CD4-positive, alpha-beta T cell (primary cell): ENCODE results near the gene MYO3B. TPM values are rescaled to one million over a fixed set of nuclear protein-coding genes. Genes with fewer than 3 reads are reported as not detected.
A peak's percentile ranks its signal among the peaks of the same experiment; 100 is the strongest.

Experiments used
- ATAC-seq: fragments of 200-7000 bp; cut with Tn5 transposase; one replicate; pipeline ENCODE4 v1.10.0; 2022; ENCODE audit warnings: mild to moderate bottlenecking; ENCODE audit not compliant: poor library complexity
- CTCF ChIA-PET: fragments of 350-600 bp; sonication (Branson Sonifier 250); formaldehyde crosslinking; loops from one replicate; lab custom pipeline; 2021; ENCODE audit warnings: antibody characterized with exemption, inconsistent platforms; lab: Charles Lee
- POLR2A ChIA-PET: fragments of 350-600 bp; sonication (Branson Sonifier 250); formaldehyde crosslinking; loops from one replicate; lab custom pipeline; 2021; ENCODE audit warnings: antibody characterized with exemption, inconsistent platforms; lab: Charles Lee
- DNase-seq, 14 experiments: peaks; one replicate each; pipeline ENCODE4 v3.0.0-alpha.2; 2013 to 2020; ENCODE audit warnings: mixed read lengths in 2 of 14
- H3K27ac ChIP-seq, 2 donors: one replicate each; pipeline versions ENCODE4 v1.5.1 to v1.7.0; 2013; ENCODE audit warnings: low read length in 2 of 2, low read depth in 1 of 2, mild to moderate bottlenecking in 1 of 2
- H3K27me3 ChIP-seq, 2 experiments: 1 replicate in 1 of 2; 2 replicates in 1 of 2; pipeline versions ENCODE4 v1.6.1 to v1.7.0; 2013; ENCODE audit warnings: low read length in 2 of 2, control low read depth in 1 of 2, mild to moderate bottlenecking in 1 of 2, moderate library complexity in 1 of 2; ENCODE audit not compliant: insufficient read depth in 2 of 2, control insufficient read depth in 1 of 2
- H3K36me3 ChIP-seq: one replicate; pipeline ENCODE4 v1.6.1; 2013; ENCODE audit warnings: low read length, control low read depth; ENCODE audit not compliant: insufficient read depth
- H3K4me1 ChIP-seq: one replicate; pipeline ENCODE4 v1.6.1; 2013; ENCODE audit warnings: low read length, control low read depth; ENCODE audit not compliant: insufficient read depth
- H3K4me3 ChIP-seq: one replicate; pipeline ENCODE4 v1.5.1; 2013; ENCODE audit warnings: mild to moderate bottlenecking, low read length, moderate library complexity
- H3K9me3 ChIP-seq, 2 experiments: 1 replicate in 1 of 2; 2 replicates in 1 of 2; pipeline versions ENCODE4 v1.6.1 to v1.7.0; 2013; ENCODE audit warnings: low read length in 2 of 2, mild to moderate bottlenecking in 2 of 2, control low read depth in 1 of 2, moderate library complexity in 1 of 2; ENCODE audit not compliant: control insufficient read depth in 1 of 2, insufficient read depth in 1 of 2
- H3K27ac Mint-ChIP-seq: one replicate; pipeline ENCODE4 v1.8.0; 2020; ENCODE audit warnings: mixed read lengths
- H3K27me3 Mint-ChIP-seq: one replicate; pipeline ENCODE4 v1.8.0; 2021; ENCODE audit warnings: mixed read lengths
- H3K36me3 Mint-ChIP-seq: one replicate; pipeline ENCODE4 v1.8.0; 2021; ENCODE audit warnings: low read depth, mixed read lengths
- H3K4me1 Mint-ChIP-seq: one replicate; pipeline ENCODE4 v1.8.0; 2021; ENCODE audit warnings: low read depth, mixed read lengths
- H3K4me3 Mint-ChIP-seq: one replicate; pipeline ENCODE4 v1.8.0; 2020; ENCODE audit warnings: mild to moderate bottlenecking, mixed read lengths
- H3K9me3 Mint-ChIP-seq: one replicate; pipeline ENCODE4 v1.8.0; 2020; ENCODE audit warnings: mixed read lengths
- intact Hi-C, 2 experiments: fragments of 100-400 bp; cut with DNase I in 1 of 2; cut with micrococcal nuclease in 1 of 2; formaldehyde crosslinking; loops; one replicate each; pipeline versions ENCODE4 v1.15.1 to v1.9.0; 2023 to 2025; cut with DNase I, micrococcal nuclease
- total RNA-seq, 174 experiments: library from RNA in 2 of 174; stranded (reverse) in 2 of 174; gene quantifications; one replicate each; pipeline ENCODE4 v1.2.3 and lab custom pipeline; 2021 to 2026
- TF ChIP-seq, protein P1 (sequence below): fragments of 200-600 bp; IDR thresholded peaks from one replicate; pipeline ENCODE4 v1.8.0; 2022; ENCODE audit warnings: antibody characterized with exemption, mild to moderate bottlenecking

Gene MYO3B
- total RNA-seq, 2 experiments from 2014 or later: not detected

GRCh38 chr2:170647741-170648436 lies 469.9 kb downstream of the MYO3B start:
- H3K9me3 Mint-ChIP-seq: no peaks in the 10 kb centered on the region
- TF ChIP-seq, protein P1, sequence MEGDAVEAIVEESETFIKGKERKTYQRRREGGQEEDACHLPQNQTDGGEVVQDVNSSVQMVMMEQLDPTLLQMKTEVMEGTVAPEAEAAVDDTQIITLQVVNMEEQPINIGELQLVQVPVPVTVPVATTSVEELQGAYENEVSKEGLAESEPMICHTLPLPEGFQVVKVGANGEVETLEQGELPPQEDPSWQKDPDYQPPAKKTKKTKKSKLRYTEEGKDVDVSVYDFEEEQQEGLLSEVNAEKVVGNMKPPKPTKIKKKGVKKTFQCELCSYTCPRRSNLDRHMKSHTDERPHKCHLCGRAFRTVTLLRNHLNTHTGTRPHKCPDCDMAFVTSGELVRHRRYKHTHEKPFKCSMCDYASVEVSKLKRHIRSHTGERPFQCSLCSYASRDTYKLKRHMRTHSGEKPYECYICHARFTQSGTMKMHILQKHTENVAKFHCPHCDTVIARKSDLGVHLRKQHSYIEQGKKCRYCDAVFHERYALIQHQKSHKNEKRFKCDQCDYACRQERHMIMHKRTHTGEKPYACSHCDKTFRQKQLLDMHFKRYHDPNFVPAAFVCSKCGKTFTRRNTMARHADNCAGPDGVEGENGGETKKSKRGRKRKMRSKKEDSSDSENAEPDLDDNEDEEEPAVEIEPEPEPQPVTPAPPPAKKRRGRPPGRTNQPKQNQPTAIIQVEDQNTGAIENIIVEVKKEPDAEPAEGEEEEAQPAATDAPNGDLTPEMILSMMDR: no peak
- ChIA-PET CTCF (no interaction called here), POLR2A (no interaction called here)
- H3K4me3 ChIP-seq: no peak overlapping the region
- no peak overlapping the region for H3K27ac ChIP-seq
- no peaks in the 10 kb centered on the region for H3K9me3 ChIP-seq
- H3K27ac Mint-ChIP-seq: no peak overlapping the region
- H3K36me3 ChIP-seq: no peaks in the 10 kb centered on the region
- H3K4me1 ChIP-seq: peaks cover 13% of the 10 kb centered on the region
- intact Hi-C loops: no loop called here
- no peak overlapping the region for H3K4me3 Mint-ChIP-seq
- ATAC-seq (no peak), DNase-seq (no peak)
- H3K27me3 ChIP-seq: no peaks in the 10 kb centered on the region
- H3K36me3 Mint-ChIP-seq: no peaks in the 10 kb centered on the region
- no peaks in the 10 kb centered on the region for H3K27me3 Mint-ChIP-seq
- H3K4me1 Mint-ChIP-seq: peaks cover 26% of the 10 kb centered on the region

DNA sequence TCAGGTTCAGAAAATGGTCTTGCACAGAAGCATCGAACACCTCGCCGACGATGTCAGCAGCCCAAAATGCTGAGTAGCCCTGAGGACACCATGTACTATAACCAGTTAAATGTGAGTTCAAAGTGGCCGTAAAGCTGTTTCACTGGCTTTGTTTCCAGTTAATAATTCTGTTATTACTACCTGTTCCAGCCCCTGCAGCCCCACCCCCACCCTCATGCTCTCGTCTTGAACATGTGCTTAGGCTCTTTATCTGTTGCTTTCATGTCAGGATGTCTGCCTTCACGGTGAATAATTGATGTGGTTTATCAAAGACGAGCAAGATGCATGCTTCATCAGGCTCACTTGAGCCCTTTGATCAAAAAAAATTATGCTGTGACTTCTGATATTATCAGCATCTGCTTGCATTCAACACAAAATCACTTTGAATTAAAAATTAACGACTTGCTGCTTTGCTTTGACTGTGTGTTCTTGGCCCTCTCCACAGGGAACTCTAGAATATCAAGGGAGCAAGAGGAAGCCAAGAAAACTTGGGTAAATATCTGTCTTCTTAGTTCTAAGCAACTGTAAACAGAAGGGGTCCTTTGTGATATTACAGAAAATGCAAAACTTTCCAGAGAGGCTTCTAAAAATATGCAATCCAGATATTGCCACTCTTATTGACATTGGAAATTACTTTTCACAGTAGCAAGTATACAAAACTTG lies 473.8 kb downstream of the MYO3B start:
- no peaks in the 10 kb centered on the region for H3K9me3 ChIP-seq
- Mint-ChIP-seq H3K36me3 (no peaks in the 10 kb centered on the region), H3K4me3 (peak overlapping the region; percentile 1), H3K27ac (no peak overlapping the region), H3K9me3 (no peaks in the 10 kb centered on the region), H3K27me3 (peaks cover 7% of the 10 kb centered on the region), H3K4me1 (peaks cover 39% of the 10 kb centered on the region)
- H3K4me1 ChIP-seq: peaks cover 13% of the 10 kb centered on the region
- H3K4me3 ChIP-seq: no peak overlapping the region
- H3K27ac ChIP-seq: no peak overlapping the region
- TF ChIP-seq, protein P1: no peak
- H3K27me3 ChIP-seq: no peaks in the 10 kb centered on the region
- ChIA-PET CTCF (no interaction called here), POLR2A (no interaction called here)
- no peaks in the 10 kb centered on the region for H3K36me3 ChIP-seq
- intact Hi-C loops: loop anchor here (1.0 to 10.0 kb wide), 3 partner anchors 63 to 144 kb away; partner anchors contain the start of genes ERICH2 (in 1 of the 2) and SP5 (in 1 of the 2)
- DNase-seq: peak; percentile 9 to 90 (median 40)
- ATAC-seq: peak; percentile 99

- Histone ChIP-seq H3K4me3 (no peak overlapping the region), H3K9me3 (no peaks in the 10 kb centered on the region), H3K27ac (no peak overlapping the region), H3K4me1 (peaks cover 13% of the 10 kb centered on the region), H3K27me3 (no peaks in the 10 kb centered on the region), H3K36me3 (no peaks in the 10 kb centered on the region)
- H3K36me3 Mint-ChIP-seq: no peaks in the 10 kb centered on the region
- no peak for ATAC-seq
- H3K27me3 Mint-ChIP-seq: peaks cover 7% of the 10 kb centered on the region
- no peak overlapping the region for H3K4me3 Mint-ChIP-seq
- H3K4me1 Mint-ChIP-seq: peaks cover 39% of the 10 kb centered on the region
- no peak for DNase-seq
- ChIA-PET CTCF (no interaction called here), POLR2A (no interaction called here)
- H3K27ac Mint-ChIP-seq: no peak overlapping the region
- TF ChIP-seq, protein P1: no peak
- H3K9me3 Mint-ChIP-seq: no peaks in the 10 kb centered on the region
- intact Hi-C loops: loop anchor here in 1 of 2 experiments (10.0 kb wide), 1 partner anchor 122 kb away; the partner anchor contains the start of gene ERICH2
Measured at GRCh38 chr2:170652637-170653417, 474.9 kb downstream of the MYO3B start.
